Endothelial cell of umbilical vein (primary cell): ENCODE measurements around the gene ETV6. TPM values are rescaled to one million over a fixed set of nuclear protein-coding genes. Genes with fewer than 3 reads are reported as not detected.

Source experiments
- BruUV-seq: library from RNA; stranded (reverse); fragments of 400-500 nt; replicated peaks from 2 replicates; lab custom pipeline; 2021; lab: Mats Ljungman, UMichigan
- CTCF ChIA-PET: fragments of 300-600, 350-600 bp; sonication (Branson Sonifier 250); formaldehyde crosslinking; loops from one replicate; lab custom pipeline; 2021; ENCODE audit warnings: antibody characterized with exemption, inconsistent platforms; lab: Charles Lee
- POLR2A ChIA-PET: fragments of 300-600, 350-600 bp; sonication (Branson Sonifier 250); formaldehyde crosslinking; loops from one replicate; lab custom pipeline; 2021; ENCODE audit warnings: antibody characterized with exemption, inconsistent platforms; lab: Charles Lee
- DNase-seq: peaks from one replicate; pipeline ENCODE4 v3.0.0-alpha.2; 2011; ENCODE audit warnings: low read depth, low spot score
- FAIRE-seq: peaks from 2 replicates; lab custom pipeline; 2011; peaks lifted over from hg19 to GRCh38; lab: Jason Lieb, UNC
- H2AFZ ChIP-seq: 2 replicates; pipeline ENCODE4 v1.6.0; 2012; ENCODE audit warnings: low read depth, low read length, control low read depth, inconsistent platforms
- H3K27ac ChIP-seq: 2 replicates; pipeline ENCODE4 v1.5.1; 2011; ENCODE audit warnings: low read depth, mild to moderate bottlenecking, control low read depth, low read length, moderate library complexity; ENCODE audit not compliant: insufficient read depth
- H3K27me3 ChIP-seq, 2 experiments: 2 replicates each; pipeline versions ENCODE4 v1.6.0 to v1.6.1; 2011; ENCODE audit warnings: low read length in 2 of 2, mixed read lengths in 1 of 2; ENCODE audit not compliant: control insufficient read depth in 2 of 2, insufficient read depth in 2 of 2
- H3K36me3 ChIP-seq, 2 experiments: 2 replicates in 1 of 2; 3 replicates in 1 of 2; pipeline ENCODE4 v1.5.1; 2011; ENCODE audit warnings: low read length in 2 of 2, mild to moderate bottlenecking in 1 of 2, moderate library complexity in 1 of 2; ENCODE audit not compliant: control insufficient read depth in 2 of 2, insufficient read depth in 2 of 2; ENCODE audit errors: extremely low read depth in 1 of 2
- H3K4me1 ChIP-seq: 3 replicates; pipeline ENCODE4 v1.5.1; 2011; ENCODE audit warnings: mild to moderate bottlenecking, low read length; ENCODE audit not compliant: control insufficient read depth, insufficient read depth; ENCODE audit errors: extremely low read depth
- H3K4me2 ChIP-seq: 2 replicates; pipeline ENCODE4 v1.6.1; 2011; ENCODE audit warnings: low read length, control low read depth, mixed read lengths; ENCODE audit not compliant: insufficient read depth
- H3K4me3 ChIP-seq, 3 experiments: fragments of 200-600 bp in 1 of 3; sonication (generic), shearing (Covaris generic) in 1 of 3; replicated peaks in 1 of 3; 2 replicates each; pipeline ENCODE4 v1.5.1; 2011 to 2016; ENCODE audit warnings: control low read depth in 3 of 3, low read length in 3 of 3, mild to moderate bottlenecking in 2 of 3, inconsistent platforms in 1 of 3, low read depth in 1 of 3, moderate library complexity in 1 of 3; ENCODE audit not compliant: insufficient read depth in 1 of 3
- H3K79me2 ChIP-seq: 2 replicates; pipeline ENCODE4 v1.6.0; 2012; ENCODE audit warnings: low read length, inconsistent platforms; ENCODE audit not compliant: control insufficient read depth, insufficient read depth
- H3K9ac ChIP-seq: replicated peaks from 2 replicates; pipeline ENCODE3; 2011; ENCODE audit warnings: low read length, control low read depth; ENCODE audit not compliant: insufficient read depth; ENCODE audit errors: extremely low read depth
- H3K9me1 ChIP-seq: replicated peaks from 3 replicates; pipeline ENCODE4 v1.6.0; 2011; ENCODE audit warnings: mild to moderate bottlenecking, low read length; ENCODE audit not compliant: control insufficient read depth, insufficient read depth; ENCODE audit errors: extremely low read depth
- H3K9me3 ChIP-seq: replicated peaks from 2 replicates; pipeline ENCODE4 v1.5.1; 2012; ENCODE audit warnings: low read length, inconsistent platforms; ENCODE audit not compliant: control insufficient read depth, insufficient read depth
- H4K20me1 ChIP-seq: replicated peaks from 2 replicates; pipeline ENCODE3; 2011; ENCODE audit warnings: mild to moderate bottlenecking, low read length; ENCODE audit not compliant: control insufficient read depth, insufficient read depth; ENCODE audit errors: extremely low read depth
- EZH2 ChIP-seq: IDR thresholded peaks from 2 replicates; pipeline ENCODE4 v1.6.1; 2012; ENCODE audit warnings: borderline replicate concordance, low read depth, mild to moderate bottlenecking, moderate library complexity, low read length, inconsistent platforms; ENCODE audit not compliant: severe bottlenecking
- FOS ChIP-seq: IDR thresholded peaks from 2 replicates; pipeline ENCODE4 v1.6.1; 2011; ENCODE audit warnings: mild to moderate bottlenecking, low read length, moderate library complexity, borderline replicate concordance; ENCODE audit not compliant: insufficient read depth
- GATA2 ChIP-seq: IDR thresholded peaks from 2 replicates; pipeline ENCODE4 v1.7.0; 2011; ENCODE audit warnings: low read depth, mild to moderate bottlenecking, moderate library complexity, mixed read lengths, low read length; ENCODE audit not compliant: insufficient read length, insufficient read depth
- JUN ChIP-seq: IDR thresholded peaks from 2 replicates; pipeline ENCODE4 v1.6.1; 2011; ENCODE audit warnings: borderline replicate concordance, low read depth; ENCODE audit not compliant: insufficient read length, insufficient read depth
- POLR2A ChIP-seq: IDR thresholded peaks from 2 replicates; pipeline ENCODE4 v1.6.1; 2012; ENCODE audit warnings: low read depth, mild to moderate bottlenecking, control low read depth, low read length
- dilution Hi-C: fragments of 300-500 bp; cut with MboI; formaldehyde crosslinking; loops from one replicate; pipeline ENCODE4 v1.15.0; 2019; ENCODE audit warnings: low sequenced_read_pairs; ENCODE audit not compliant: extremely low pct_ligation_motif_present
- intact Hi-C: fragments of 100-400 bp; cut with micrococcal nuclease; formaldehyde crosslinking; loops from one replicate; pipeline ENCODE4 v1.10.0; 2022
- polyA plus RNA-seq, 4 experiments: library from polyadenylated mRNA; depleted of rRNA in 3 of 4; stranded (reverse) in 3 of 4; unstranded in 1 of 4; fragments of >200 nt; gene quantifications; 2 replicates each; pipeline versions ENCODE4 v1.2.1 to v1.2.3, GENCODE V29; 2011 to 2012; ENCODE audit warnings: missing spikeins in 1 of 4
- total RNA-seq: library from RNA; stranded (reverse); gene quantifications from 2 replicates; pipeline ENCODE4 v1.2.3, GENCODE V29; 2021
- TF ChIP-seq, protein P1 (sequence below): IDR thresholded peaks from 2 replicates; pipeline ENCODE4 v1.6.1; 2011; ENCODE audit not compliant: insufficient read depth, insufficient read length

The ETV6 gene
- total and polyA plus RNA-seq, 2 donors (not counting 3 experiments of a cell fraction or from before 2014, with no cell fraction given), result 15.9 to 57.1 TPM

DNA sequence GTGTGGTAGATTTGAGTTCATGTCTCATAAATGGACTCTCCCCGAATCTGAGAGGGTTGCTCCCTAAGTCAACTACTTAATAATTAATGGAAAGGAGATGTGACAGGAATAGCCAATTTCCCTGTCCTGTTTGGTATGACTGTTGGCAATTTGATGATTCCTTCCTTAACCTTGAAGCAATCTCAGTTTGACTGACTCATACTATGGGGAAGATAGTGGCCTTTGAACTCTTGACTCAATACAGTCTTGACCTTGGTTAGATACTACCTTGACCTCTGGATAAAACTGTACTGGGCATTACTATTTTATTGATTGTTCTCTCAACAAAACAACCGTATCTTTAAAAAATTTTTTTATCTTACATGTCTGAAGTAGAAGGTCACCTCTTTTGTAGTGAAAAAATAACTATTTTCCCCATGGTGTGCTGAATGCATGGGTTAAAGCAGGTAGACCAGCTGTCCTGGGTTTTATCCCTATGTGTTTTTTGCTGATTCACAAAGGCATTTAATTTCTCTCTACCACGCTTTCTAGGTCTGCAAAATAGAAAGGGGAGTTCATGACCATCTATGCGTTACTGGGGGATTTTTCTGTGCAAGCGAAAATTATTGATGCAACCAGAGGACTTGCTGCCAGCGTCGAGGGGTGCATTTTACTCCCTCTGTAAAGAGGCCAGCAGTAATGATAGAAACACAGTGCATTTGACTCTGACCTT, 80.1 kb downstream of the ETV6 start:
- POLR2A ChIA-PET, result no interaction called here
- Histone ChIP-seq H3K79me2 (peaks cover 77% of the 10 kb centered on the region), H3K9me3 (no peaks in the 10 kb centered on the region), H3K4me3 (no peak overlapping the region), H3K4me2 (no peak overlapping the region), H3K27ac (no peak overlapping the region), H3K36me3 (peaks cover 0 to 2% of the 10 kb centered on the region in 2 experiments), H3K9me1 (no peaks in the 10 kb centered on the region), H3K27me3 (no peaks in the 10 kb centered on the region), H2AFZ (no peak overlapping the region), H3K9ac (no peak overlapping the region), H3K4me1 (peaks cover 52% of the 10 kb centered on the region), H4K20me1 (no peaks in the 10 kb centered on the region)
- no peak for DNase-seq
- CTCF ChIA-PET, result interaction anchor here (1.3 to 2.0 kb wide), 2 partner anchors 10 to 303 kb away, joined by 4 to 6 read pairs; no protein-coding TSS in a partner anchor
- BruUV-seq, result no TSS peak
- dilution Hi-C loops, result no loop called here
- TF ChIP-seq FOS, result no peak
- no peak for TF ChIP-seq GATA2
- TF ChIP-seq EZH2, result no peak
- TF ChIP-seq, protein P1, sequence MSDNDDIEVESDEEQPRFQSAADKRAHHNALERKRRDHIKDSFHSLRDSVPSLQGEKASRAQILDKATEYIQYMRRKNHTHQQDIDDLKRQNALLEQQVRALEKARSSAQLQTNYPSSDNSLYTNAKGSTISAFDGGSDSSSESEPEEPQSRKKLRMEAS, result no peak
- TF ChIP-seq JUN, result no peak
- no peak for TF ChIP-seq POLR2A
- no peak for FAIRE-seq
- intact Hi-C loops, result loop anchor here (2.0 to 5.0 kb wide), 3 partner anchors 38 to 303 kb away; no protein-coding TSS in a partner anchor
